ENCODE data around the gene TEKT2.

The TEKT2 gene

GRCh38 chr1:36128126-36128904 is 44.4 kb downstream of the TEKT2 start:
- DNase-seq (ENCODE audit: low read depth): peak; percentile 20

DNA sequence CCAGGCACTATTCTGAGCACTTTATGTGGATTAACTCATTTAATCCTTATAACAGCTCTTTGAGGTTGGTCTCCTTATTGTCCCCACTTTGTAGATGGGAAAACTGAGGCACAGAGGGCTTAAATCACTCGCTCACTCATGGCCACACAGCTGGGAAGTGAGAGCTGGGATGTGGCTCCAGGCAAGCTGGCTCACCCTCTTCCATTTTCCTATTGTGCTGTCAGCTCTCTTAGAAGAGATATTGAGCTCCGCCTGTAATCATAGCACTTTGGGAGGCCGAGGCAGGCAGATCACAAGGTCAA is 45.0 kb downstream of the TEKT2 start:
- no peak for DNase-seq (ENCODE audit: low read depth)

- no peak for DNase-seq (ENCODE audit: low read depth)
These were observed 48.1 kb downstream of the TEKT2 start for GRCh38 chr1:36132029-36132428.

DNA sequence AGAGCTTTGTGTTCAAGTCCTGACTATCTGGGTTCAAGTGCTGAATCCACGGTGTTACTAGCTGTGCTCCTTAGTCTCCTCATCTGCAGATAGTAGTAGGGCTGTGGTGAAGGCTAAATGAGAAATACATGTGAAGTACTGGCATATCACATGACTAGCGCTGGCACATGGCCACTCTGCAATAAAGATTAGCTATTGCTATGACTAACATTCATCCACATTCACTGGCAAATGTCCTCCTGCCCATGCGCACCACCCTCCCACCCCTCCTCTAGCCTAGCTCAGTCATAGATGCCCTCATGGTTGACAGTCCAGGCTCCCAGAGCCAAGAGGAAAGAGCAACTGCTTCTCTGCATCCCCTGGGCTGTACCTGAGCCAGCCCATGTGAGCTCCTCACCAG is 49.6 kb downstream of the TEKT2 start:
- no peak for DNase-seq (ENCODE audit: low read depth)

DNA sequence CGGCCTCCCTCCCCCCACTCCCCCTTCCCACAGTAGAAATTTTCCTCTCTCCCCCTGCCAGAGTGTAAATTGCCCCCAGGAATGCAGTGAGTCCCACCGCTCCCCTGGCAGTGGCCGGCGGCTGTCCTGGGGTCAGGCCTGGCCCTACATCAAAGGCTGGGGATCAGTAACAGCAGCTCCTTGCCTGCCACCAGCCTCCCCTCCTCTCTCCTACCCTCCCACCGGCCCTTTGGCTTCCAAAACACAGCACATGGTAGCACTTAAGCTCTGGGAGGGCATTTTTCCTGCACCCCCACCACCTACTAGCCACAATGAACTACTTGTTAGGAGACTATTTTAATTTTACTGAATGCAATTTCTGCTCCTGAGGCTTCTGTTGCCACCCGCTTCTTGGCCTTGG is 50.1 kb downstream of the TEKT2 start:
- DNase-seq (ENCODE audit: low read depth): no peak

- DNase-seq (ENCODE audit: low read depth): no peak
These were observed 50.8 kb downstream of the TEKT2 start for GRCh38 chr1:36134505-36135329.

DNA sequence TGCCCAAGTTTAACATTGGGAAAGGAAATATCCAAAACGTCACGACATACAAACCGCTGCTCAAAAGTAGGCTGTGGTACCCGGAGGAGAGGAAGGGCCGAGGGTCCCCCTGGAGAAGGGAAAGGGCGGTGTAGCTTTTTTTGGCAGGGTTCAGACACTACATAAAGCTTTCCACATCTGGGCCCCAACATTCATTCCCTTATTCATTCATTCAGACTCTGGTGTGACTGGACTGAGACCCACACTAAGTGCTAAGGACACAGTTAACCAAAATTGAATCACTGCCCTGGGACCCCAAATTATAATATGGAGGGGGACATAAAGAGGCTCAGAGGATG is 51.4 kb downstream of the TEKT2 start:
- no peak for DNase-seq (ENCODE audit: low read depth)

- DNase-seq (ENCODE audit: low read depth): no peak
These were observed 51.9 kb downstream of the TEKT2 start for GRCh38 chr1:36135796-36136195.

GRCh38 chr1:36136535-36136934 is 52.6 kb downstream of the TEKT2 start:
- no peak for DNase-seq (ENCODE audit: low read depth)

DNA sequence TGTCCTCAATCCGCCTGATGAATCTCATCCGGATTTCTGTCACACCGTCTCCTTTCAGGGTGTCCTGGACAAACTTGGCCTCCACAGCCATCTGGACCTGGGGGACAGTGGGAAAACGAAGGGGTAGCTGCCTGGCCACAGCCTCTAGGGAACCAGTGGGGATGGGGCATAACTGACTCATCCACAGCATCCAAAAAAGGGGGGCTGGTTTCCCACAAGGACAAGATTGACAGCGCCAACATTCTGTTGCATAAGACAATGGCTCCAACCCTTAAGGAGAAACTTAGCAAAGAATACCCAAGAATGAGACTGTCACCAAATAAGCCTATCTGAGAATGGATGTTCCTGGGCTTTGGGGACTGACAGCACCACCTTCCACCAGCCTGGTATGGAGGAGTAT is 53.3 kb downstream of the TEKT2 start:
- DNase-seq (ENCODE audit: low read depth): no peak

GRCh38 chr1:36137776-36138175 is 53.9 kb downstream of the TEKT2 start:
- no peak for DNase-seq (ENCODE audit: low read depth)
